GM19463 (cell line): ENCODE results near the gene CAGE1.
"Not testable (repeated sequence)": the region's sequence is repeated elsewhere in the genome, so short reads cannot be mapped to it uniquely, and the experiment has no call there.

Source experiments
- ATAC-seq: cut with Tn5 transposase; IDR thresholded peaks from one replicate; pipeline ENCODE4 v1.9.1; 2021; ENCODE audit warnings: mild to moderate bottlenecking, moderate library complexity; ENCODE audit not compliant: unreplicated experiment

CAGE1 gene

GRCh38 chr6:7410851-7411250, 21.3 kb upstream of the CAGE1 start:
- ATAC-seq, result no peak

DNA sequence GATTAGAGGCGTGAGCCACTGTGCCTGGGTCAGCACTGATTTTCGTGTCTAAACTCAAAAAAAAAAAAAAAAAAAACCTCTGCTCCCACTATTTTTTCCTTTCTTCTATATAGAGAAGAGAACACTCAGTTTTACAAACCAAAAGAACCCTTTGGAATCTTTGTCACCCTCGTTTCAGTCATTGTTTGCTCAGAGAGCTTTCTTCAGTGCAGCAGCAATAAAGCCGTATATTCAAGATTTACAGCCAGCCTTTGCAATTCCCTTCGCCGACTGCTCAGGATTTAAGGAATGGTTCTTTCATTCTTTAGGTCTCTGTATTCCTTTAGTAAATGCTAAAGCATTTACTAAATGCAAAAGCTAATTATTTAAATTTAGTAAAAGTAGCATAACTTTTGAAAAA, 20.2 kb upstream of the CAGE1 start:
- no peak for ATAC-seq

DNA sequence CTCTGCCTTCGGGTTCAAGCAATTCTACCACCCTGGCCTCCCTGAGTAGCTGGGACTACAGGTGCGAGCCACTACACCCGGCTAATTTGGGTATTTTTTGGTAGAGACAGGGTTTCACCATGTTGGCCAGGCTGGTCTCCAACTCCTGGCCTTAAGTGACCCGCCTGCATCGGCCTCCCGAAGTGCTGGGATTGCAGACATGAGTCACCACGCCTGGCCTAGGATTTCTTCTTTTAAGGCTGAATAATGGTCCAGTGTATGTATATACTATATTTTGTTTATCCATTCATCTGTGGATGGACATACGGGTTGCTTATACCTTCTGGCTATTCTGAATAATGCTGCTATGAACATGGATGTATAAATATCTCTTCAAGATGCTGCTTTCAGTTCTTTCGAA, 17.2 kb upstream of the CAGE1 start:
- no peak for ATAC-seq

DNA sequence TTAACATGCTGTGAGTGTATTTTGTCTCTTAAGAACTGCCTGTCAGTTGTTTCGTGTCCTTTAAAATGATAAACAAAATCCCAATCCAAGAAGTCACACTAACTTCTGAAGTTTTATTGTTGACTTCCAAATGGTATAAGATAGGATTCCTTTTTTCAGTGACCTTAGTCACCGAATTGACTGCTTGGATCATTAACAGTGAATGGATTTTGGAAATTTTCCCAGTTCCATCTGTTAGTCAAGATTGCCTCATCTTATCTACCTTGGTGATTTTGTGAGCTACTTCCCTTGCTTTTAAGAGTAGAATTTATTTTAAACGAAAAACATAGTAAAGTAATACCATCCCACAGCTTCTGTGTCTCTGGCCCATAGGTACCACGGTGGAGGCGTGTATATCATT, 15.0 kb upstream of the CAGE1 start:
- ATAC-seq, result no peak

- ATAC-seq, result no peak
These were observed 13.2 kb upstream of the CAGE1 start for GRCh38 chr6:7402716-7403115.

DNA sequence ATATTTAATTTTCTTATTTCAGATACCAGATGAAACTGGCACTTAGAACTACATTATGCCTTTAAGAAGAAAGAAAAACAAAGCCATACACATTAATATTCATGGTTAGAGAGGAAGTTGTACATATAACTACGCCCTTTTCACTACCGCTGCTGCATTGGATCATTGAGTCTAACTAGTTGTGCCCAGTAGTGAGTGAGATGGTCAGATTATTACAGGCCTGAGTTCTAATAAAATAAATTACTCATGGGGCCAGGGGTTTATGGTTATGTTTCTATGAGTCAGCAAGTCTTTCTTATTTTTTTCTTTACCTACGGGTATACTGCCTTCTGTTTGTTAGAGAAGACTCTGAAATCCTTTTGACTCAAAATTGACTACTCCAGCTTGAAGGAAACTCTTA, 11.5 kb upstream of the CAGE1 start:
- no peak for ATAC-seq

DNA sequence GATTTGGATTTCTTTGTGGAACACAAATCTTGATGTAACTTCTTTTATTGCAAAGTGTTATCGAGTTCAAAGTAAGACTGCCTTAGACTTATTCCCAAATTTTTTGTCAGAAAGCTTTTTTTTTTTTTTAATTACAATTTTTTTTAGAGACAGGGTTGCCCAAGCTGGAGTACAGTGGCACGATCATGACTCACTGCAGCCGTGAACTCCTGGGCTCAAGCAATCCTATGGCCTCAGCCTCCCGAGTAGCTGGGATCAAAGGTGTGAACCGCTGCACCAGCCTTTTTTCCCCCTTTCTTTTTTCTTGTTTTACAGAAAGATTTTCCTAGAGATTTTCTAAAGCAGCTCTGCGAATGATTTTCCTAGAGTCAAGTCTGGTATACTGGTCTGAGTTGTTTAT, 2.9 kb upstream of the CAGE1 start:
- no peak for ATAC-seq

- ATAC-seq, result no peak
These were observed 1.6 kb upstream of the CAGE1 start for GRCh38 chr6:7391151-7391550.

DNA sequence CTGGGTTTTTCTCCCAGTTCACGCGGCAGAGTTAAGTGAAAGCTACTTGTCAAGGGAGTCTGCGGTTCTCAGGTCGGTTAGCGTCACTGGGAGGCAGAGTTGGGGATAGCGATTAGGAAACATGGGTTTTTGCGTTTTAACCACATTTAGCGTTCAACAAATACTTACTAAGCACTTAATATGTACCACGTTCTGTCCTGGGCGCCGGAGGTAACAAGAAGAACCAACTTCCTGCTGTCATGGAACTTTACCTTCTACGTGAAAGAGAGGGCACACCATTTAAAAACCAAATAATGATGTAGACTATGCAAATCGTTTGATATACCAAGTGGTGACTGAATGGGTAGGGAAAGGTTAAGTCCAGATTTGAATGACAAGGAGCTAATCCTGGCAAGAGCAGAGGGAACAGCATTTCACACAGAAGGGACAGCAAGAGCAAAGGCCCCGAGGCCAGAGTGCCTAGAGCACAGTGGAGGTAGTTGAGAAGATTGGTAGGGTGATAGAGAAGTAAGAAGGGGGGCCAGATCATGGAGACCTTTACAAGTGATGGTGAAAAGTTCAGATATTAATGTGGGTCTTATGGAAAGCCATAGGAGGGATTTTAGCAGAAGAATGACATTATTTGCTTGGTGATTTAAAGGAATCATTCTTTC, 810 bp upstream of the CAGE1 start:
- no peak for ATAC-seq

DNA sequence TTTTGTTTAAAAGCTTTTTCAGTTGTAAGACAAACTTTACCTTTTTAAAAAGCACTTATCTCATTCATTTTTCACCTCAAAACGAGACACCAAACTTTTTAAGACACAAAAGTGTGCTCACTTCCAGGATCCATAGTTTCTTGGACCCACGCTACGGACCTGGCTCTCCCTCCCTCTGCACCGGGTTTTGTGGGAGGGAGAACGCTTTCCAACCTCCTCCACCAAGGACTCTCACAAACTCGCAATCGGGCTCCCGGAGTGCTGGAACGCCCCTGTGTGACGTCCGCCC, 436 bp downstream of the CAGE1 start:
- ATAC-seq, result no peak

- ATAC-seq, result no peak
These were observed 8.4 kb downstream of the CAGE1 start for GRCh38 chr6:7381092-7381491.

- no peak for ATAC-seq
These were observed 10.8 kb downstream of the CAGE1 start for GRCh38 chr6:7378740-7379139.

- ATAC-seq, result no peak
These were observed 11.6 kb downstream of the CAGE1 start for GRCh38 chr6:7377961-7378360.

GRCh38 chr6:7373739-7374138, 15.8 kb downstream of the CAGE1 start:
- ATAC-seq, result no peak

DNA sequence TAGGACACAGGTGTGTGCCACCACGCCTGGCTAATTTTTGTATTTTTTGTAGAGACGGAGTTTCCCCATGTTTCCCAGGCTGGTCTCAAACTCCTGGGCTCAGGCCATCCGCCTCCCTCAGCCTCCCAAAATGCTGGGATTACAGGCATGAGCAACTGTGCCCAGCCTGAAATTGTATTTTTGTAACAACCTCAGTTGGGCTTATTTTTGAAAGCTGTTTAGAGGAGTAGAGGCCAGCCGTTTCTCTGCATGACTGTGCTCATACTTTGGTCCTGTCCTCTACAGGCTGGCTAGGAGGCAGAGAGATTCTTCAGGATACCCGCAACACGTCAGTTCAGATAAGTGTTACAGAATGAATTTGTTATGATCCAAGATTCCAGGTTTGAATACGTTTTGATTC, 22.1 kb downstream of the CAGE1 start:
- ATAC-seq, result no peak

GRCh38 chr6:7351916-7352315, 37.6 kb downstream of the CAGE1 start:
- not testable (repeated sequence) for ATAC-seq

DNA sequence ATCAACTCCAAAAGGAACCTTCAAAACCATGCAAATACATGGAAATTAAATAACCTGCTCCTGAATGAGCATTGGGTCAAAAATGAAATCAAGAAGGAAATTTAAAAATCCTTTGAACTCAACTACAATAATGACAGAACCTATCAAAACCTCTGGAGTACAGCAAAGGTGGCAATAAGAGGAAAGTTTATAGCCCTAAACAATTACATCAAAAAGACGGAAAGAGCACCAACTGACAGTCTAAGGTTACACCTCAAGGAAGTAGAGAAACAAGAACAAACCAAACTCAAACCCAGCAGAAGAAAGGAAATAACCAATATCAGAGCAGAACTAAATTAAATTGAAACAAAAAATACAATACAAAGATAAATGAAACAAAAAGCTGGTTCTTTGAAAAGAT, 39.0 kb downstream of the CAGE1 start:
- not testable (repeated sequence) for ATAC-seq

- ATAC-seq, result not testable (repeated sequence)
These were observed 42.0 kb downstream of the CAGE1 start for GRCh38 chr6:7347551-7347997.

DNA sequence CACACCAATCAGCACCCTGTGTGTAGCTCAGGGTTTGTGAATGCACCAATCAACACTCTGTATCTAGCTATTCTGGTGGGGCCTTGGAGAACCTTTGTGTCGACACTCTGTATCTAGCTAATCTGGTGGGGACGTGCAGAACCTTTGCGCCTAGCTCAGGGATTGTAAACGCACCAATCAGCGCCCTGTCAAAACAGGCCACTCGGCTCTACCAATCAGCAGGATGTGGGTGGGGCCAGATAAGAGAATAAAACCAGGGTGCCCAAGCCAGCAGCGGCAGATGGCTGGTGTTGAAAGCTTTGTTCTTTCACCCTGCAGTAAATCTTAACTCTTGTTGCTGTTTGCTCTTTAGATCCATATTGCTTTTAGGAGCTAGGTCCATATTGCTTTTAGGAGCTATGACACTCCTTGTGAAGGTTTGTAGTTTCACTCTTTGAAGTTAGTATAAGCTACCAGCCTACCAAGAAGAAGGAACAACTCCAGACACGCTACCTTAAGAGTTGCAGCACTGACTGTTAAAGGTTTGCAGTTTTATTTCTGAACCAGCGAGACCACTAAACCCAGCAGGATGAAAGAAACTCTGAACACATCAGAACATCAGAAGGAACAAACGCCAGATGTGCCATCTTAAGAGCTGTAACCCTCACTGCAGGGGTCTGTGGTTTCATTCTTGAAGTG, 44.6 kb downstream of the CAGE1 start:
- not testable (repeated sequence) for ATAC-seq

GRCh38 chr6:7343546-7344475, 45.7 kb downstream of the CAGE1 start:
- no peak for ATAC-seq

DNA sequence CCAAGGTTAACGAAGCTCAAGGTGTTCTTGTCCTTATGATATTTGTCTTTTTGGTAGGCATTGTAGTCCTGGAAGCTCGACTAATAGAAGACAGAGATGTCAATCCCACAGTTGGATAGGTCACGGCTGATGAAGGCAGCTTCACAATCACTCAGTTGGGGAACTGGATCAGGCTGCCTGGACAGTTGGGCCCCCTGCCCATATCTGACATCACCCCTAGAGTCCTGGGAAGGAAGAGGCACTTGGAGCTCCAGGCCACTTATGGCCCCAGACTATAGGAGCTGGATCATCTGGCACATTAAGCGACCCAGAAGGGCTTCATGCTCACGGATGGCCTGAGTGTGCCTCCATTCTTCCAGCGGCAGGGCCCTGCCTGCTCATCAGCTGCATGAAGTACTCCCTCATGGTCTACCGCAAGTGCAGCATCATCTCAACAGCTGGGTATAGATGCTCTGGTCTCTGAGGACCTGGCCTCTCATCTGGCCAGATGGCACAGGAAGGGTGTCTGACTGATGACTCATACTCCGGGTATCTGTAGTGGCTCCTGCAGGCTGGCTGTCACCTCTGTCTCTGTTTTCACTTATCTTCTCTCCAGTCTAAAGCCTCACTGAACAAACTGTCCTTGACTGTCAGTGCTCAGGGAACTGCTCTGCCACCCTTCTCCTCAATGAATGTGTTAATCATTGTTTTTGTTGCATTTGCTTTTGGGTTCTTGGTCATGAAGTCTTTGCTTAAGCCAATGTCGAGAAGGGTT, 47.4 kb downstream of the CAGE1 start:
- peak; percentile 77 for ATAC-seq
